K562 (cell line): ENCODE data around the gene ZNF853. TPM values are rescaled to one million over a fixed set of nuclear protein-coding genes. Genes with fewer than 3 reads are reported as not detected.

Experiments
- ADNP ChIP-seq: fragments of 200-800 bp; sonication (Bioruptor generic); IDR thresholded peaks from 2 replicates; pipeline ENCODE4 v1.6.1; 2016; ENCODE audit warnings: missing genetic modification characterization, missing compliant biosample characterization
- ATF7 ChIP-seq: fragments of 450-650 bp; IDR thresholded peaks from 2 replicates; pipeline ENCODE4 v1.7.1; 2014; ENCODE audit warnings: mild to moderate bottlenecking, moderate library complexity
- DPF2 ChIP-seq: fragments of 450-650 bp; IDR thresholded peaks from 2 replicates; pipeline ENCODE4 v1.6.1; 2016
- EP400 ChIP-seq: fragments of 450-650 bp; IDR thresholded peaks from 2 replicates; pipeline ENCODE4 v1.6.1; 2017; ENCODE audit warnings: antibody characterized with exemption, mild to moderate bottlenecking, moderate library complexity
- KHSRP ChIP-seq: fragments of 450-650 bp; IDR thresholded peaks from 2 replicates; pipeline ENCODE4 v1.6.1; 2017
- KLF10 ChIP-seq: fragments of 250-450 bp; sonication (Bioruptor Pico); IDR thresholded peaks from 2 replicates; pipeline ENCODE4 v1.6.1; 2021; ENCODE audit warnings: matching md5 sums
- MNT ChIP-seq, 2 experiments: fragments of 450-650 bp; conservative IDR thresholded peaks; 2 replicates each; pipeline ENCODE4 v1.6.1; 2017; ENCODE audit warnings: mild to moderate bottlenecking in 2 of 2, moderate library complexity in 2 of 2
- NR3C1 ChIP-seq: sonication (generic); formaldehyde crosslinking; IDR thresholded peaks from 2 replicates; pipeline ENCODE4 v1.8.1; 2022; ENCODE audit warnings: missing genetic modification reagents
- NR4A1 ChIP-seq, 2 experiments: fragments of 250-450 bp in 1 of 2; fragments of 450-650 bp in 1 of 2; sonication (Bioruptor Pico) in 1 of 2; IDR thresholded peaks; 2 replicates each; pipeline versions ENCODE4 v1.4.0 to v1.6.1; 2016 to 2020; ENCODE audit warnings: mild to moderate bottlenecking in 2 of 2, missing compliant biosample characterization in 1 of 2, missing genetic modification characterization in 1 of 2, moderate library complexity in 1 of 2
- POLR2AphosphoS2 ChIP-seq: IDR thresholded peaks from 2 replicates; pipeline ENCODE4 v1.6.1; 2012; ENCODE audit warnings: low read length, improper control_type of control experiment
- UBTF ChIP-seq, 2 experiments: IDR thresholded peaks; 2 replicates each; pipeline ENCODE4 v1.6.1; 2012; ENCODE audit warnings: improper control_type of control experiment in 2 of 2, low read depth in 2 of 2, low read length in 2 of 2, borderline replicate concordance in 1 of 2
- ZMIZ1 ChIP-seq, 2 experiments: fragments of 150-350 bp in 1 of 2; IDR thresholded peaks; 2 replicates each; pipeline ENCODE4 v1.6.1; 2012 to 2016; ENCODE audit warnings: low read depth in 2 of 2, low read length in 2 of 2, mild to moderate bottlenecking in 1 of 2, moderate library complexity in 1 of 2
- ZNF274 ChIP-seq: IDR thresholded peaks from 2 replicates; pipeline ENCODE4 v1.6.1; 2011; ENCODE audit warnings: low read depth, mild to moderate bottlenecking, low read length, moderate library complexity, borderline replicate concordance
- ZNF41 ChIP-seq: fragments of 250-450 bp; sonication (Bioruptor Pico); conservative IDR thresholded peaks from 2 replicates; pipeline ENCODE4 v1.4.0; 2020; ENCODE audit warnings: mild to moderate bottlenecking
- polyA plus RNA-seq, 8 experiments: library from polyadenylated mRNA; depleted of rRNA in 4 of 8; stranded (reverse) in 5 of 8; unstranded in 3 of 8; fragments of >200 nt; fragmentation: Nextera tagmentation in 2 of 8; fragmentation: Illumina TruSeq in 1 of 8; extraction: Ambion mirVana in 2 of 8; extraction: Trizol in 1 of 8; gene quantifications; 2 replicates each; pipeline versions ENCODE4 v1.2.1 to v1.2.3, GENCODE V29; 2011 to 2014; ENCODE audit warnings: inconsistent platforms in 1 of 8, missing spikeins in 1 of 8
- total RNA-seq, 7 experiments: library from RNA; depleted of rRNA in 6 of 7; stranded (reverse); fragments of >200 nt in 6 of 7; fragmentation: Illumina TruSeq in 2 of 7; extraction: Trizol in 2 of 7; gene quantifications; 2 replicates each; pipeline versions ENCODE4 v1.2.1 to v1.2.3, GENCODE V29; 2011 to 2021; ENCODE audit warnings: low replicate concordance in 1 of 7
- TF ChIP-seq, protein P1 (sequence below): sonication (generic); formaldehyde crosslinking; IDR thresholded peaks from 2 replicates; pipeline ENCODE4 v1.5.0; 2020; ENCODE audit warnings: missing genetic modification reagents
- TF ChIP-seq, protein P2 (sequence below): fragments of 250-450 bp; sonication (Bioruptor Pico); IDR thresholded peaks from 2 replicates; pipeline ENCODE4 v1.5.0; 2022; ENCODE audit warnings: mild to moderate bottlenecking

Gene ZNF853
- total and polyA plus RNA-seq, 9 of the 15 experiments (the other 6 are each of a cell fraction or from before 2014, with no cell fraction given), result 0.03 TPM; not detected in 8

DNA sequence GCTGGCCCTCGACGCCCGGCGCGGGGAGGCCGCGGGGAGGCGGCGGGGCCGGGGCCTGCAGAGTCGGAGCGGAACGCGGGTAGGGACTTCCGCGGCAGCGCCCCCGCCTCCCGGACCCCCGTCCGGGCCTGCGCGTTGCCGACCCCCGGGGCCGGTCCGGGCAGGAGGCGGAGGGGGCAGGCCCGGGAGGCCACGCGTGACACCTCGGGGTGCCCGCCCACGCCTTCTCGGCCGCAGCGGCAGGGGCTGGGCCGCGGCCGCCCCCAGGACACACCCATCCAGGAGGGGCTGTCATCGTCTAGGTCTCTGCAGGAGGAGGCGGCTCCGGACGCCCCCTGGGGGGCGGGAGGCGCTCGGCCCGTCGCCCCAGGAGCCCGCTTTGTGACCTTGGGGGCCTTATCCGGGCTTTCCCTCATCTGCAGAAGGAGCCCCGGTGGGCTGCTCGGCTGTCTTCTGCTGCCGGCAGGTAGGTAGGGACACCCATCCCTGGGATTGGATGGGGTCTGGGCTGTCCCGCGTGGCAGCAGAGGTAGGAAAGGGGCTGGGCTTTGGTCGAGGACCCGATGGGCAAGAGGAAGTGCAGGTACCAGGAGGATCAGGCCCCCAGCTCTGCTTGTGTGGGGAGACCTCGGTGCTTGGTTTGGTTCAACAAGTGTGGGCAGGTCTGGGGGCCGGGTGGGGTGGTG is 22.3 kb downstream of the ZNF853 start (continued):
- TF ChIP-seq MNT (conservative IDR thresholded peaks at IDR 0.05) (peak; percentile 33 to 73; a peak in 2 of 4 replicates), DPF2 (peak; percentile 19; the same call in 1 of the 2 replicates), ZNF274 (no peak), NR4A1 (CRISPR knock-in tag; IDR thresholded peaks at IDR 0.05) (no peak), NR4A1 (tag; IDR thresholded peaks at IDR 0.05) (peak; percentile 22; the same call in 1 of the 2 replicates), KLF10 (CRISPR knock-in tag) (no peak), ZMIZ1 (IDR thresholded peaks at IDR 0.05; ENCODE audit: low read depth in 2 of 2, low read length in 2 of 2) (peak in 1 of 2 experiments; percentile 28; a peak in 1 of 4 replicates), ADNP (tag) (no peak), ATF7 (peak; percentile 78), UBTF (IDR thresholded peaks at IDR 0.05; ENCODE audit: borderline replicate concordance in 1 of 2, low read depth in 2 of 2, low read length in 2 of 2) (0 out of 4 replicates have a peak, but pooled peaks of 1 of the 2 experiments have one; percentile 5), KHSRP (no peak), ZNF41 (CRISPR knock-in tag) (no peak), EP400 (peak; percentile 72), POLR2AphosphoS2 (no peak), NR3C1 (CRISPR knock-in tag) (no peak)
- TF ChIP-seq, protein P1, sequence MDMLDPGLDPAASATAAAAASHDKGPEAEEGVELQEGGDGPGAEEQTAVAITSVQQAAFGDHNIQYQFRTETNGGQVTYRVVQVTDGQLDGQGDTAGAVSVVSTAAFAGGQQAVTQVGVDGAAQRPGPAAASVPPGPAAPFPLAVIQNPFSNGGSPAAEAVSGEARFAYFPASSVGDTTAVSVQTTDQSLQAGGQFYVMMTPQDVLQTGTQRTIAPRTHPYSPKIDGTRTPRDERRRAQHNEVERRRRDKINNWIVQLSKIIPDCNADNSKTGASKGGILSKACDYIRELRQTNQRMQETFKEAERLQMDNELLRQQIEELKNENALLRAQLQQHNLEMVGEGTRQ (CRISPR knock-in tag), result no peak
- TF ChIP-seq, protein P2, sequence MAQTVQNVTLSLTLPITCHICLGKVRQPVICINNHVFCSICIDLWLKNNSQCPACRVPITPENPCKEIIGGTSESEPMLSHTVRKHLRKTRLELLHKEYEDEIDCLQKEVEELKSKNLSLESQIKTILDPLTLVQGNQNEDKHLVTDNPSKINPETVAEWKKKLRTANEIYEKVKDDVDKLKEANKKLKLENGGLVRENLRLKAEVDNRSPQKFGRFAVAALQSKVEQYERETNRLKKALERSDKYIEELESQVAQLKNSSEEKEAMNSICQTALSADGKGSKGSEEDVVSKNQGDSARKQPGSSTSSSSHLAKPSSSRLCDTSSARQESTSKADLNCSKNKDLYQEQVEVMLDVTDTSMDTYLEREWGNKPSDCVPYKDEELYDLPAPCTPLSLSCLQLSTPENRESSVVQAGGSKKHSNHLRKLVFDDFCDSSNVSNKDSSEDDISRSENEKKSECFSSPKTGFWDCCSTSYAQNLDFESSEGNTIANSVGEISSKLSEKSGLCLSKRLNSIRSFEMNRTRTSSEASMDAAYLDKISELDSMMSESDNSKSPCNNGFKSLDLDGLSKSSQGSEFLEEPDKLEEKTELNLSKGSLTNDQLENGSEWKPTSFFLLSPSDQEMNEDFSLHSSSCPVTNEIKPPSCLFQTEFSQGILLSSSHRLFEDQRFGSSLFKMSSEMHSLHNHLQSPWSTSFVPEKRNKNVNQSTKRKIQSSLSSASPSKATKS (CRISPR knock-in tag), result no peak
